SK-N-SH treated with all-trans-retinoic acid at 6 μM for 48 hours (cell line): ENCODE data around the gene NEK3.

Experiments used
- ARNTL ChIP-seq: fragments of 450-650 bp; formaldehyde crosslinking; IDR thresholded peaks from 2 replicates; pipeline ENCODE4 v1.5.0; 2020; ENCODE audit warnings: low read depth, mild to moderate bottlenecking, moderate library complexity, borderline replicate concordance
- ESRRG ChIP-seq: fragments of 250-450 bp; sonication (Bioruptor Pico); IDR thresholded peaks from 2 replicates; pipeline ENCODE4 v1.6.1; 2021; ENCODE audit warnings: mild to moderate bottlenecking
- GLIS3 ChIP-seq: fragments of 250-450 bp; sonication (Bioruptor Pico); IDR thresholded peaks from 2 replicates; pipeline ENCODE4 v1.5.0; 2020; ENCODE audit warnings: mild to moderate bottlenecking, moderate library complexity
- PATZ1 ChIP-seq: fragments of 250-450 bp; sonication (Bioruptor Pico); IDR thresholded peaks from 2 replicates; pipeline ENCODE4 v1.8.0; 2020; ENCODE audit warnings: mild to moderate bottlenecking, moderate library complexity, borderline replicate concordance
- PPARA ChIP-seq: fragments of 250-450 bp; sonication (Bioruptor Pico); IDR thresholded peaks from 2 replicates; pipeline ENCODE4 v1.5.0; 2020; ENCODE audit warnings: mild to moderate bottlenecking, borderline replicate concordance
- TOX ChIP-seq: fragments of 250-450 bp; sonication (Bioruptor Pico); IDR thresholded peaks from 2 replicates; pipeline ENCODE4 v1.8.0; 2021; ENCODE audit warnings: mild to moderate bottlenecking, moderate library complexity, borderline replicate concordance
- ZC3H10 ChIP-seq: fragments of 250-450 bp; sonication (Bioruptor Pico); IDR thresholded peaks from 2 replicates; pipeline ENCODE4 v1.5.1; 2021; ENCODE audit warnings: mild to moderate bottlenecking, moderate library complexity
- ZFP3 ChIP-seq: fragments of 250-450 bp; sonication (Bioruptor Pico); IDR thresholded peaks from 2 replicates; pipeline ENCODE4 v1.5.0; 2020; ENCODE audit warnings: mild to moderate bottlenecking, moderate library complexity
- ZFP30 ChIP-seq: fragments of 450-650 bp; formaldehyde crosslinking; IDR thresholded peaks from 2 replicates; pipeline ENCODE4 v1.5.0; 2022; ENCODE audit warnings: mild to moderate bottlenecking, moderate library complexity
- ZNF565 ChIP-seq: fragments of 450-650 bp; formaldehyde crosslinking; conservative IDR thresholded peaks from 2 replicates; pipeline ENCODE4 v1.5.0; 2020; ENCODE audit warnings: low read depth, mild to moderate bottlenecking, moderate library complexity

- TF ChIP-seq PATZ1 (CRISPR knock-in tag), result no peak
- TF ChIP-seq ZFP30 (CRISPR knock-in tag), result no peak
- TF ChIP-seq ZC3H10 (CRISPR knock-in tag), result no peak
- no peak for TF ChIP-seq GLIS3
- no peak for TF ChIP-seq ESRRG
- no peak for TF ChIP-seq ZFP3
- TF ChIP-seq ARNTL, result no peak
- no peak for TF ChIP-seq PPARA
- TF ChIP-seq ZNF565, result no peak
- TF ChIP-seq TOX (CRISPR knock-in tag), result no peak
Measured at GRCh38 chr13:52173373-52173772, 14.0 kb upstream of the NEK3 start.
